HG03039 (cell line): ENCODE measurements around the gene G3BP1.
"Not testable (repeated sequence)": the region's sequence is repeated elsewhere in the genome, so short reads cannot be mapped to it uniquely, and the experiment has no call there.

Experiments
- ATAC-seq: cut with Tn5 transposase; IDR thresholded peaks from one replicate; pipeline ENCODE4 v1.9.1; 2021; ENCODE audit warnings: mild to moderate bottlenecking, moderate library complexity; ENCODE audit not compliant: unreplicated experiment

G3BP1 gene

DNA sequence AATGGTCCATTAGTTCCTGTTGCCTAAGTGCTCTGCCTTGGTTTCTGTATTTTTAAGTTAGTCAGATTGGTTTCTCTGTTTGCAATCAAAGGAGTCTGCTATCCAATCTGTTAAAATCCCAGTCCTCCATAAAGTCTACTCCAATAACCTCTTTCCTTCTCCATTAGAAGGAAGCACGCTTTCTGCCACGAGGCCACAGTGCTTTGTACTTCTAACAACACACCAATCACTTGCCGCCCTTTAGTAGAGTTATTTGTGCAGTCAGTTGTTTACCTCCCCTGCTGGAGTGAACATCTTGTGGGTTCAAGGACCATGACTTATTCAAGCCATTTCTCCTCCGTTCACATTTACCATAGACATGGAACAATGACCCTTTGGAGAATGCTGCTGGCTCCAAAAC lies 83.9 kb downstream of the G3BP1 start:
- no peak for ATAC-seq

GRCh38 chr5:151856861-151857260 lies 85.1 kb downstream of the G3BP1 start:
- no peak for ATAC-seq

- not testable (repeated sequence) for ATAC-seq
Observed at GRCh38 chr5:151860867-151861266, 89.1 kb downstream of the G3BP1 start.
